Esophagus muscularis mucosa (tissue), 4 donors: Measurements from ENCODE around the gene CCNJL. TPM values are rescaled to one million over a fixed set of nuclear protein-coding genes. Genes with fewer than 3 reads are reported as not detected.

ENCODE experiments used
- DNase-seq: peaks from one replicate; pipeline ENCODE4 v3.0.0-alpha.2; 2017; ENCODE audit errors: extremely low spot score
- H3K27ac ChIP-seq, 4 donors: fragments of 200-600 bp; sonication (generic); replicated peaks in 1 of 4; 1 replicate in 3 of 4; 2 replicates in 1 of 4; pipeline ENCODE4 v1.5.1; 2016 to 2019; ENCODE audit warnings: mild to moderate bottlenecking in 1 of 4
- H3K27me3 ChIP-seq, 4 donors: fragments of 200-600 bp; sonication (generic); one replicate each; pipeline versions ENCODE4 v1.5.1 to v1.6.0; 2016 to 2019
- H3K36me3 ChIP-seq, 4 donors: fragments of 200-600 bp; sonication (generic); one replicate each; pipeline ENCODE4 v1.5.1; 2016 to 2019
- H3K4me1 ChIP-seq, 4 donors: fragments of 200-600 bp; sonication (generic); one replicate each; pipeline ENCODE4 v1.5.1; 2016 to 2019
- H3K4me3 ChIP-seq, 4 donors: fragments of 200-600 bp; sonication (generic); 1 replicate in 2 of 4; 2 replicates in 2 of 4; pipeline ENCODE4 v1.5.1; 2016 to 2019; ENCODE audit warnings: mild to moderate bottlenecking in 4 of 4, moderate library complexity in 1 of 4
- H3K9me3 ChIP-seq, 4 donors: fragments of 200-600 bp; sonication (generic); 1 replicate in 3 of 4; 2 replicates in 1 of 4; pipeline ENCODE4 v1.5.1; 2016 to 2019
- EP300 ChIP-seq: sonication (generic); formaldehyde crosslinking; IDR thresholded peaks from one replicate; pipeline ENCODE4 v1.6.1; 2017; ENCODE audit warnings: antibody characterized with exemption
- POLR2A ChIP-seq: fragments of 450-650 bp; IDR thresholded peaks from one replicate; pipeline ENCODE4 v1.6.1; 2017; ENCODE audit warnings: antibody characterized with exemption, moderate library complexity, mild to moderate bottlenecking, low read depth
- POLR2AphosphoS5 ChIP-seq, 2 donors: sonication (generic); formaldehyde crosslinking; IDR thresholded peaks; one replicate each; pipeline ENCODE4 v1.6.1; 2017; ENCODE audit warnings: antibody characterized with exemption in 2 of 2
- WGBS: methylation state at CpG from one replicate; pipeline ENCODE4 v1.1.5; 2018; 5-methylcytosine and 5-hydroxymethylcytosine counted together
- intact Hi-C: fragments of 100-400 bp; cut with DNase I; formaldehyde crosslinking; loops from one replicate; pipeline ENCODE4 v1.15.1; 2023
- total RNA-seq, 4 donors: library from RNA; depleted of rRNA; stranded (reverse); fragments of >200 nt; gene quantifications; one replicate each; pipeline versions ENCODE4 v1.1.0 to v1.2.1, GENCODE V29; 2016
- TF ChIP-seq, protein P1 (sequence below), 3 experiments: fragments of 200-600 bp in 2 of 3; fragments of 450-650 bp in 1 of 3; sonication (generic) in 2 of 3; IDR thresholded peaks; one replicate each; pipeline ENCODE4 v1.5.1; 2017 to 2019; ENCODE audit warnings: antibody characterized with exemption in 3 of 3, mild to moderate bottlenecking in 2 of 3, moderate library complexity in 1 of 3

Gene CCNJL
- total RNA-seq, 4 donors from 2014 or later: 0.83 to 2.5 (median 1.3) TPM

DNA sequence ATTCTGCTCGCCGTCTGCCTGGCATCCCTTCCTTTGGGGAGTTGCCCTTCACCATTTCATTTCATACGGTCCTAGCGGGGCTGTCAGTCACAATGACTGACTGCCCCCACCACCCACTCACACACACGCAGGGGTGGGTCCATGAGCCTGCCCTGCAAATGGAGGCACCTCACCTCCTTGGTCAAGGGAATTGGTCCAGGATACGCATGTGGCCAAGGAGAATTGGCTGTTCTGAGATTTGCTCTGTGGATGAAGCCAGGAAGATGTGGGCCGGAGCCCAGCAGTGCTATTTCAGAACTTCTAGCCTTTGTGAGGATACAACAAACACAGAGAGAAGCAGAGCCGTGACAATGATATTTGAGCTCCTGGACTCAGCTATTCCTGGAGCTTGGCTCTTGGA is 41.0 kb upstream of the CCNJL start:
- DNase-seq: no peak
- Histone ChIP-seq H3K9me3 (no peaks in the 10 kb centered on the region), H3K36me3 (peaks cover 0 to 13% (median 0%) of the 10 kb centered on the region in 4 donors), H3K4me1 (peaks cover 17 to 31% (median 24%) of the 10 kb centered on the region in 4 donors), H3K27me3 (no peaks in the 10 kb centered on the region), H3K4me3 (no peak overlapping the region), H3K27ac (peak overlapping the region in 1 of 4 donors; percentile 50)
- intact Hi-C loops: no loop called here
- no peak for TF ChIP-seq POLR2A
- TF ChIP-seq, protein P1, sequence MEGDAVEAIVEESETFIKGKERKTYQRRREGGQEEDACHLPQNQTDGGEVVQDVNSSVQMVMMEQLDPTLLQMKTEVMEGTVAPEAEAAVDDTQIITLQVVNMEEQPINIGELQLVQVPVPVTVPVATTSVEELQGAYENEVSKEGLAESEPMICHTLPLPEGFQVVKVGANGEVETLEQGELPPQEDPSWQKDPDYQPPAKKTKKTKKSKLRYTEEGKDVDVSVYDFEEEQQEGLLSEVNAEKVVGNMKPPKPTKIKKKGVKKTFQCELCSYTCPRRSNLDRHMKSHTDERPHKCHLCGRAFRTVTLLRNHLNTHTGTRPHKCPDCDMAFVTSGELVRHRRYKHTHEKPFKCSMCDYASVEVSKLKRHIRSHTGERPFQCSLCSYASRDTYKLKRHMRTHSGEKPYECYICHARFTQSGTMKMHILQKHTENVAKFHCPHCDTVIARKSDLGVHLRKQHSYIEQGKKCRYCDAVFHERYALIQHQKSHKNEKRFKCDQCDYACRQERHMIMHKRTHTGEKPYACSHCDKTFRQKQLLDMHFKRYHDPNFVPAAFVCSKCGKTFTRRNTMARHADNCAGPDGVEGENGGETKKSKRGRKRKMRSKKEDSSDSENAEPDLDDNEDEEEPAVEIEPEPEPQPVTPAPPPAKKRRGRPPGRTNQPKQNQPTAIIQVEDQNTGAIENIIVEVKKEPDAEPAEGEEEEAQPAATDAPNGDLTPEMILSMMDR (IDR thresholded peaks at IDR 0.05): no peak
- WGBS: 61% methylated on average over 8 of the region's 8 CpGs

DNA sequence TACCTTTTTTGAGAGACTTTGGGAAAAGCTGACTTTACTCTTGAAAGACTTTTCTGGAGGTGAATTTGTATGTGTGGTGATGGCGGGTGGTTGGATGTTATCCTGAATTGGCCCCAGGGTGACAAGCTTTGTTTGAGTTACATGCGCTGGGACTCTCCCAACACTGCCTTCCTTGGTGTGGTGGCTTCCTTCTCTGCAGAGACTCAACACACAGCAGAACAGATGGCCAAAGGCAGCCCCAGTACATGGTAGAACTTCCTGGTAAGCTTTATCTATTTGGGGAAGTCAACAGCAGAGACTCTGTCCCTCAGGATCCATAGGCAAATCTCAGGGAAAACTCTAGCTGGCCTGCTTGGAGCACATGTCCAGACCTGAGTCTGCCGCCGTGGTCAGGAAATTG is 39.9 kb upstream of the CCNJL start:
- no peaks in the 10 kb centered on the region for H3K27me3 ChIP-seq
- 98% methylated on average over 4 of the region's 4 CpGs for WGBS
- DNase-seq: no peak
- no peaks in the 10 kb centered on the region for H3K9me3 ChIP-seq
- H3K27ac ChIP-seq: no peak overlapping the region
- peaks cover 7 to 20% (median 14%) of the 10 kb centered on the region in 4 donors for H3K4me1 ChIP-seq
- TF ChIP-seq, protein P1 (IDR thresholded peaks at IDR 0.05): no peak
- TF ChIP-seq POLR2A: no peak
- no peak for TF ChIP-seq POLR2AphosphoS5 (IDR thresholded peaks at IDR 0.05)
- TF ChIP-seq EP300: no peak
- intact Hi-C loops: no loop called here
- H3K4me3 ChIP-seq: no peak overlapping the region
- H3K36me3 ChIP-seq: peaks cover 0 to 13% (median 0%) of the 10 kb centered on the region in 4 donors

DNA sequence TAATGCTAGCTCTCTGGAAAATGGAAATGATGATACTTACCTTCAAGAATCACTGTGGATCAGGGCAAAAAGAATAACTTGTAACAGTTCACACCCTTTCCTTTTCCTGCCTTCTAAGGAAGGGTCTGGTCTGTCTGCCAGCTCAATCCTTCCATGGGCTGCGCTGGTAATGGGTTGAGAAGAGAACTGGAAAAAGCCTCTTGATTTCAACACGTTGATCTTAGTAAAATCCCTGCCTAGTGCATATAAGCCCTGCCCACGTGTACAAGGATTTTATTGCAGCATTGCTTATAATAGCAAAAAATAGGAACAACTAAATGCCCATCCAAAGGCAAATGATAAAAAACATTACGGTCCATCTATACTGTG is 37.6 kb upstream of the CCNJL start:
- H3K4me1 ChIP-seq: peaks cover 0 to 15% (median 9%) of the 10 kb centered on the region in 4 donors
- peaks cover 0 to 12% (median 0%) of the 10 kb centered on the region in 4 donors for H3K36me3 ChIP-seq
- 83% methylated on average over 4 of the region's 4 CpGs for WGBS
- intact Hi-C loops: no loop called here
- H3K9me3 ChIP-seq: no peaks in the 10 kb centered on the region
- no peak overlapping the region for H3K27ac ChIP-seq
- no peak overlapping the region for H3K4me3 ChIP-seq
- TF ChIP-seq POLR2AphosphoS5 (IDR thresholded peaks at IDR 0.05) (no peak), POLR2A (no peak), EP300 (no peak)
- TF ChIP-seq, protein P1 (IDR thresholded peaks at IDR 0.05): no peak
- DNase-seq: no peak
- no peaks in the 10 kb centered on the region for H3K27me3 ChIP-seq

DNA sequence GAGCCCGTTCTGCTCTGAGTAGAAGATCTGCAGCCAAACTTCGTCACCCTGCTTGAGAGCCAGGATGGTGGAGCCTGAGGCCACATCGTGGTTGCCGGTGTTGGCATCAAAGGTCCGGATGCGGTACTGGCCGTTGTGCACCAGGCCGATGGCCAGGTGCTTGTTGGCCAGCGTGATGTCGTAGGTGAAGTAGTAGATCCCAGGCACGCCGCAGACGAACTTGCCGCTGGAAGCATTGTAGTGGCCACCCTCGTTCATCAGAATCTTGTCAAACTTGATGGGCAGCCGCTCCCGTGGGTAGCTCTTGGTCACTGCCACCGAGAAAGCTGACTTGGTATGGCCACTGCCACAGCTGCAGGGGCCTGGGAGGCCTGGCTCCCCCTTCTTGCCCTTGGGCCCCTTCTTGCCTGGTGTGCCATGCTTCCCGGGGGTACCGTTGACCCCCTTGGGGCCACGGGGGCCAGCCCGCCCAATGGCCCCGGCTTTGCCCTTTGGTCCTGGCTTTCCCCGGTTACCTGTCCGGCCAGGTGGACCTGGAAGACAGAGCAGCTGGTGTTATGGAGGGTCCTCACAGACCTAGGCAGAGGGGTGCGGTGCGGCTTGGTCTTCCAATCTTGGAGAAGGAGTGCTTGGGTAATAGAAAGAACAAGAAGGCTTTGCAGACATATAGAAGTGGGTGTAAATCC is 37.0 kb upstream of the CCNJL start:
- Histone ChIP-seq H3K4me1 (peaks cover 0 to 17% (median 10%) of the 10 kb centered on the region in 4 donors), H3K4me3 (no peak overlapping the region), H3K36me3 (peaks cover 0 to 9% (median 0%) of the 10 kb centered on the region in 4 donors), H3K9me3 (no peaks in the 10 kb centered on the region), H3K27ac (no peak overlapping the region), H3K27me3 (no peaks in the 10 kb centered on the region)
- no peak for DNase-seq
- intact Hi-C loops: no loop called here
- WGBS: 95% methylated on average over 22 of the region's 27 CpGs
- TF ChIP-seq POLR2A (no peak), EP300 (no peak), POLR2AphosphoS5 (IDR thresholded peaks at IDR 0.05) (no peak)
- TF ChIP-seq, protein P1 (IDR thresholded peaks at IDR 0.05): no peak

DNA sequence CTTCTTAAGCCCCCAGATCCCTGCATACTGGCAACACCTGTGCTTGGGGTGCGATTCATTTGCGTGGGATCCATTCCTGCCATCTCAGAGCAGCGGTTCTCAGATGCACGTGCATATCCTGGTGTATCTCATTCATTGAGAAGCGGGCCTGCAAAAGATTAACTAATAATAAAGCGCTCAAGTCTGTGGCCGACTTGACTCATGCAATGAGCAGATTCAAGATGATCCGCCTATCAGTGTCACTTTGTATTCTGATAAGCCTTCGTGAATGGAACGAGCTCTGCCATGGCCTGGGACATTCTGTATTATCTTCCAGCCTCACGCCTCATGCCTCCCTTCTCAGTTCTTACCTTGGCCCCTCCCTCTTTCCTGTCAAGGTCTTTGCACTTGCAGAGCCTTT is 35.7 kb upstream of the CCNJL start:
- Histone ChIP-seq H3K27ac (no peak overlapping the region), H3K27me3 (no peaks in the 10 kb centered on the region), H3K36me3 (peaks cover 0 to 9% (median 0%) of the 10 kb centered on the region in 4 donors), H3K4me3 (no peak overlapping the region), H3K4me1 (peaks cover 0 to 8% (median 6%) of the 10 kb centered on the region in 4 donors), H3K9me3 (no peaks in the 10 kb centered on the region)
- TF ChIP-seq, protein P1 (IDR thresholded peaks at IDR 0.05): no peak
- no peak for TF ChIP-seq POLR2AphosphoS5 (IDR thresholded peaks at IDR 0.05)
- no peak for TF ChIP-seq POLR2A
- TF ChIP-seq EP300: no peak
- WGBS: 88% methylated on average over 11 of the region's 11 CpGs
- DNase-seq: no peak
- intact Hi-C loops: no loop called here
